ENCODE measurements around the gene NR1I3.

- TF ChIP-seq POLR2A (IDR thresholded peaks at IDR 0.05) (no peak), CTCF (IDR thresholded peaks at IDR 0.05) (no peak)
These were observed 23.6 kb downstream of the NR1I3 start for GRCh38 chr1:161214369-161214768.

All from lower leg skin (tissue), 3 donors.